GM19099 (cell line): ENCODE data around the gene ADGRL3.

Experiments
- POLR2A ChIP-seq: IDR thresholded peaks from 3 replicates; pipeline ENCODE4 v1.6.1; 2011; ENCODE audit warnings: low read depth; ENCODE audit not compliant: insufficient read length; ENCODE audit errors: extremely low read depth

The ADGRL3 gene

GRCh38 chr4:62037571-62037970 lies 837.4 kb downstream of the ADGRL3 start:
- TF ChIP-seq POLR2A, result no peak

- no peak for TF ChIP-seq POLR2A
These were observed 851.2 kb downstream of the ADGRL3 start for GRCh38 chr4:62051332-62051731.

GRCh38 chr4:62053974-62054373 lies 853.8 kb downstream of the ADGRL3 start:
- no peak for TF ChIP-seq POLR2A

- no peak for TF ChIP-seq POLR2A
These were observed 856.9 kb downstream of the ADGRL3 start for GRCh38 chr4:62057031-62057430.

- no peak for TF ChIP-seq POLR2A
These were observed 858.4 kb downstream of the ADGRL3 start for GRCh38 chr4:62058571-62058970.

GRCh38 chr4:62070291-62070852 lies 870.2 kb downstream of the ADGRL3 start:
- no peak for TF ChIP-seq POLR2A

- no peak for TF ChIP-seq POLR2A
These were observed 875.0 kb downstream of the ADGRL3 start for GRCh38 chr4:62075089-62075488.

GRCh38 chr4:62075521-62075920 lies 875.4 kb downstream of the ADGRL3 start:
- no peak for TF ChIP-seq POLR2A

- TF ChIP-seq POLR2A, result no peak
These were observed 877.3 kb downstream of the ADGRL3 start for GRCh38 chr4:62077406-62077805.

- no peak for TF ChIP-seq POLR2A
These were observed 880.3 kb downstream of the ADGRL3 start for GRCh38 chr4:62080431-62080830.

- TF ChIP-seq POLR2A, result no peak
These were observed 887.6 kb downstream of the ADGRL3 start for GRCh38 chr4:62087706-62088105.

- no peak for TF ChIP-seq POLR2A
These were observed 893.6 kb downstream of the ADGRL3 start for GRCh38 chr4:62093735-62094134.

- TF ChIP-seq POLR2A, result no peak
These were observed 896.8 kb downstream of the ADGRL3 start for GRCh38 chr4:62096881-62097280.

GRCh38 chr4:62115216-62115615 lies 915.1 kb downstream of the ADGRL3 start:
- no peak for TF ChIP-seq POLR2A

- TF ChIP-seq POLR2A, result no peak
These were observed 917.8 kb downstream of the ADGRL3 start for GRCh38 chr4:62117886-62118285.

- TF ChIP-seq POLR2A, result no peak
These were observed 918.4 kb downstream of the ADGRL3 start for GRCh38 chr4:62118558-62118957.

GRCh38 chr4:62119195-62119594 lies 919.1 kb downstream of the ADGRL3 start:
- no peak for TF ChIP-seq POLR2A
